ENCODE measurements around the gene DNAI1. TPM values are rescaled to one million over a fixed set of nuclear protein-coding genes. Genes with fewer than 3 reads are reported as not detected.
A peak's percentile ranks its signal among the peaks of the same experiment; 100 is the strongest.

The DNAI1 gene
- total and polyA plus RNA-seq, 2 of the 13 experiments (the other 11 are each of a cell fraction or from before 2014, with no cell fraction given) = not detected

- TF ChIP-seq GMEB1 (CRISPR knock-in tag; IDR thresholded peaks at IDR 0.05; ENCODE audit: borderline replicate concordance) (no peak), POLR2A (IDR thresholded peaks at IDR 0.05; ENCODE audit: insufficient read depth in 1 of 2, low read depth in 2 of 2, low read length in 2 of 2) (no peak), SMARCC2 (IDR thresholded peaks at IDR 0.05) (no peak), ZSCAN5A (CRISPR knock-in tag; IDR thresholded peaks at IDR 0.05; ENCODE audit: borderline replicate concordance) (no peak)
Measured at GRCh38 chr9:34491596-34491995, 33.0 kb downstream of the DNAI1 start (continued).

GRCh38 chr9:34492051-34492450 lies 33.4 kb downstream of the DNAI1 start:
- WGBS (ENCODE audit: low lambda C conversion rate) = 6% methylated on average over 2 of the region's 2 CpGs
- FAIRE-seq (no peak), ATAC-seq (no peak), DNase-seq (ENCODE audit: low spot score) (no peak)
- H4K20me1 ChIP-seq (ENCODE audit: insufficient read depth, low read length) = no peaks in the 10 kb centered on the region
- no peak overlapping the region for H3K27ac ChIP-seq (ENCODE audit: extremely low read length, insufficient read depth, low read length)
- BruUV-seq (replicated peaks) = no TSS peak
- no peak overlapping the region for H3K4me2 ChIP-seq (ENCODE audit: low read depth, low read length)
- ChIA-PET POLR2A (no interaction called here), CTCF (ENCODE audit: low intra/inter-chr PET ratio, low total read pairs) (no interaction called here)
- H3K79me2 ChIP-seq (ENCODE audit: insufficient read depth, low read length) = no peaks in the 10 kb centered on the region
- no peaks in the 10 kb centered on the region for H3K36me3 ChIP-seq (replicated peaks in 1 of 2; ENCODE audit: control insufficient read depth in 1 of 2, insufficient read depth in 2 of 2, low read length in 2 of 2)
- no peak overlapping the region for H3K9ac ChIP-seq (ENCODE audit: insufficient read depth, low read depth, low read length)
- in situ Hi-C loops (cut with HindIII; ENCODE audit: extremely low pct_ligation_motif_present, low pct_unique_long_range_greater_than_20kb) (no loop called here), intact Hi-C loops (cut with micrococcal nuclease; ENCODE audit: unreplicated experiment) (no loop called here)
- no peaks in the 10 kb centered on the region for H3K4me1 ChIP-seq (ENCODE audit: insufficient read depth, low read length)
- H3K9me3 ChIP-seq (ENCODE audit: low read length) = no peaks in the 10 kb centered on the region
- no peak overlapping the region for H2AFZ ChIP-seq (ENCODE audit: low read length)
- TF ChIP-seq STAG1 (CRISPR knock-in tag; IDR thresholded peaks at IDR 0.05) (peak; percentile 21; the same call in 1 of the 2 replicates), ARID4A (CRISPR knock-in tag; IDR thresholded peaks at IDR 0.05; ENCODE audit: borderline replicate concordance) (no peak), ZNF232 (CRISPR knock-in tag; IDR thresholded peaks at IDR 0.05; ENCODE audit: borderline replicate concordance) (no peak)
- peaks cover 0 to 7% of the 10 kb centered on the region in 2 experiments; a peak in 1 of 5 replicates for H3K27me3 ChIP-seq (ENCODE audit: control insufficient read depth in 1 of 2, insufficient read depth in 2 of 2, low read length in 2 of 2)
- H3K4me3 ChIP-seq (replicated peaks in 1 of 3; ENCODE audit: insufficient read depth in 1 of 3, low read depth in 2 of 3, low read length in 3 of 3) = no peak overlapping the region

Data from HepG2 (cell line).